Uterus (tissue), 4 donors: Measurements from ENCODE around the gene GNLY. TPM values are rescaled to one million over a fixed set of nuclear protein-coding genes. Genes with fewer than 3 reads are reported as not detected.

ENCODE experiments used
- DNase-seq, 2 donors: peaks; one replicate each; pipeline ENCODE4 v3.0.0-alpha.2; 2019 to 2020
- H3K27ac ChIP-seq, 2 donors: fragments of 200-600 bp; sonication (generic); 1 replicate in 1 of 2; 2 replicates in 1 of 2; pipeline ENCODE4 v1.5.1; 2016 to 2018
- H3K27me3 ChIP-seq, 2 donors: fragments of 200-600 bp; sonication (generic); one replicate each; pipeline ENCODE4 v1.5.1; 2018 to 2019; ENCODE audit warnings: control low read depth in 1 of 2
- H3K36me3 ChIP-seq, 2 donors: fragments of 200-600 bp; sonication (generic); one replicate each; pipeline ENCODE4 v1.5.1; 2019; ENCODE audit warnings: control low read depth in 1 of 2
- H3K4me1 ChIP-seq, 2 donors: fragments of 200-600 bp; sonication (generic); one replicate each; pipeline ENCODE4 v1.5.1; 2018 to 2019; ENCODE audit warnings: control low read depth in 1 of 2
- H3K4me3 ChIP-seq, 2 donors: fragments of 200-600 bp; sonication (generic); 1 replicate in 1 of 2; 2 replicates in 1 of 2; pipeline ENCODE4 v1.5.1; 2018 to 2019; ENCODE audit warnings: mild to moderate bottlenecking in 1 of 2
- H3K9me3 ChIP-seq, 2 donors: fragments of 200-600 bp; sonication (generic); one replicate each; pipeline ENCODE4 v1.5.1; 2019; ENCODE audit warnings: control low read depth in 1 of 2
- CTCF ChIP-seq, 4 experiments: fragments of 200-600 bp in 2 of 4; fragments of 450-650 bp in 2 of 4; sonication (generic) in 2 of 4; IDR thresholded peaks; one replicate each; pipeline ENCODE4 v1.5.1; 2016 to 2019; ENCODE audit warnings: antibody characterized with exemption in 4 of 4, mild to moderate bottlenecking in 2 of 4, moderate library complexity in 1 of 4
- POLR2A ChIP-seq, 2 donors: fragments of 450-650 bp; IDR thresholded peaks; one replicate each; pipeline ENCODE4 v1.6.1; 2016; ENCODE audit warnings: antibody characterized with exemption in 2 of 2, mild to moderate bottlenecking in 1 of 2, moderate library complexity in 1 of 2
- intact Hi-C: fragments of 100-400 bp; cut with DNase I; formaldehyde crosslinking; loops from one replicate; pipeline ENCODE4 v1.15.1; 2023; ENCODE audit warnings: low total_unique reads
- total RNA-seq, 4 donors: library from RNA; depleted of rRNA in 3 of 4; stranded (reverse); fragments of >200 nt in 3 of 4; gene quantifications; one replicate each; pipeline versions ENCODE4 v1.1.0 to v1.2.4, GENCODE V29; 2014 to 2023
- donor health status: DM: yes; HTN: yes; CAD: no.

Gene GNLY
- total RNA-seq, 4 donors from 2014 or later, result 0.48 to 5.9 (median 4.8) TPM; not detected in 1

GRCh38 chr2:85673716-85674375, 20.3 kb upstream of the GNLY start:
- Histone ChIP-seq H3K27ac (no peak overlapping the region), H3K4me3 (no peak overlapping the region), H3K27me3 (no peaks in the 10 kb centered on the region), H3K36me3 (no peaks in the 10 kb centered on the region), H3K4me1 (no peaks in the 10 kb centered on the region), H3K9me3 (no peaks in the 10 kb centered on the region)
- TF ChIP-seq POLR2A (IDR thresholded peaks at IDR 0.05) (no peak), CTCF (IDR thresholded peaks at IDR 0.05) (no peak)
- intact Hi-C loops, result no loop called here
- DNase-seq, result no peak

- intact Hi-C loops, result no loop called here
- H3K27ac ChIP-seq, result no peak overlapping the region
Observed at GRCh38 chr2:85674417-85674816, 19.7 kb upstream of the GNLY start.

GRCh38 chr2:85675427-85675826, 18.7 kb upstream of the GNLY start:
- no peak for DNase-seq
- intact Hi-C loops, result no loop called here
- no peaks in the 10 kb centered on the region for H3K36me3 ChIP-seq

More at GRCh38 chr2:85674417-85674816, 19.7 kb upstream of the GNLY start:
- no peak overlapping the region for H3K4me3 ChIP-seq
- H3K4me1 ChIP-seq, result no peaks in the 10 kb centered on the region
- H3K27me3 ChIP-seq, result no peaks in the 10 kb centered on the region
- no peaks in the 10 kb centered on the region for H3K36me3 ChIP-seq
- H3K9me3 ChIP-seq, result no peaks in the 10 kb centered on the region
- TF ChIP-seq CTCF (IDR thresholded peaks at IDR 0.05) (no peak), POLR2A (IDR thresholded peaks at IDR 0.05) (no peak)
- DNase-seq, result no peak

GRCh38 chr2:85675866-85676548, 18.2 kb upstream of the GNLY start:
- H3K4me1 ChIP-seq, result no peaks in the 10 kb centered on the region
- H3K9me3 ChIP-seq, result no peaks in the 10 kb centered on the region
- no peak overlapping the region for H3K4me3 ChIP-seq
- no peak for TF ChIP-seq POLR2A (IDR thresholded peaks at IDR 0.05)
- TF ChIP-seq CTCF (IDR thresholded peaks at IDR 0.05), result no peak
- DNase-seq, result no peak
- H3K36me3 ChIP-seq, result no peaks in the 10 kb centered on the region
- intact Hi-C loops, result no loop called here
- H3K27ac ChIP-seq, result no peak overlapping the region
- no peaks in the 10 kb centered on the region for H3K27me3 ChIP-seq

More at GRCh38 chr2:85675427-85675826, 18.7 kb upstream of the GNLY start:
- no peak for TF ChIP-seq POLR2A (IDR thresholded peaks at IDR 0.05)
- no peak for TF ChIP-seq CTCF (IDR thresholded peaks at IDR 0.05)
- no peaks in the 10 kb centered on the region for H3K27me3 ChIP-seq
- H3K4me1 ChIP-seq, result no peaks in the 10 kb centered on the region
- no peaks in the 10 kb centered on the region for H3K9me3 ChIP-seq
- no peak overlapping the region for H3K27ac ChIP-seq
- no peak overlapping the region for H3K4me3 ChIP-seq

GRCh38 chr2:85678377-85678776, 15.8 kb upstream of the GNLY start:
- H3K4me3 ChIP-seq, result no peak overlapping the region
- no peaks in the 10 kb centered on the region for H3K36me3 ChIP-seq
- peak in 1 of 2 donors; percentile 10 for DNase-seq
- no peaks in the 10 kb centered on the region for H3K4me1 ChIP-seq
- H3K27ac ChIP-seq, result peak overlapping the region in 1 of 2 donors; percentile 29
- no peak for TF ChIP-seq POLR2A (IDR thresholded peaks at IDR 0.05)
- TF ChIP-seq CTCF (IDR thresholded peaks at IDR 0.05), result no peak
- H3K27me3 ChIP-seq, result no peaks in the 10 kb centered on the region
- intact Hi-C loops, result no loop called here
- no peaks in the 10 kb centered on the region for H3K9me3 ChIP-seq
